HepG2 (cell line): Measurements from ENCODE around the gene SLC16A7. TPM values are rescaled to one million over a fixed set of nuclear protein-coding genes. Genes with fewer than 3 reads are reported as not detected.

ENCODE experiments used
- ATAC-seq: fragments of 200-7000 bp; cut with Tn5 transposase; 3 replicates; pipeline ENCODE4 v1.9.1; 2020; ENCODE audit warnings: mild to moderate bottlenecking, moderate library complexity
- BruUV-seq: library from RNA; stranded (reverse); fragments of 400-500 nt; replicated peaks from 2 replicates; lab custom pipeline; 2021; lab: Mats Ljungman, UMichigan
- CTCF ChIA-PET: fragments of 300-600 bp; formaldehyde crosslinking; extraction: SDS; loops from one replicate; lab custom pipeline; 2021; ENCODE audit warnings: low total read pairs, inconsistent platforms, low intra/inter-chr PET ratio; lab: Yijun Ruan, JAX
- POLR2A ChIA-PET: fragments of 350-600 bp; sonication (Branson Sonifier 250); formaldehyde crosslinking; loops from one replicate; lab custom pipeline; 2020; ENCODE audit warnings: antibody characterized with exemption, inconsistent platforms; lab: Yijun Ruan, JAX
- DNase-seq: peaks from one replicate; pipeline ENCODE4 v3.0.0-alpha.2; 2015; ENCODE audit warnings: low spot score
- FAIRE-seq: peaks from 3 replicates; lab custom pipeline; 2011; peaks lifted over from hg19 to GRCh38; lab: Jason Lieb, UNC
- H2AFZ ChIP-seq: one replicate; pipeline ENCODE4 v1.6.1; 2011; ENCODE audit warnings: low read length, inconsistent platforms
- H3K27ac ChIP-seq: fragments of 300-600 bp; 3 replicates; pipeline ENCODE4 v1.8.0; 2011; ENCODE audit warnings: mixed run types, mild to moderate bottlenecking, mixed read lengths, low read length, inconsistent platforms; ENCODE audit not compliant: insufficient read depth; ENCODE audit errors: extremely low read length
- H3K27me3 ChIP-seq, 2 experiments: fragments of 200-600 bp in 1 of 2; 2 replicates in 1 of 2; 3 replicates in 1 of 2; pipeline versions ENCODE4 v1.6.0 to v1.8.0; 2011; ENCODE audit warnings: low read length in 2 of 2, mild to moderate bottlenecking in 2 of 2, moderate library complexity in 2 of 2, inconsistent platforms in 1 of 2; ENCODE audit not compliant: insufficient read depth in 2 of 2, control insufficient read depth in 1 of 2
- H3K36me3 ChIP-seq, 2 experiments: fragments of 200-600 bp in 1 of 2; replicated peaks in 1 of 2; 2 replicates in 1 of 2; 3 replicates in 1 of 2; pipeline versions ENCODE4 v1.5.1 to v1.8.0; 2011; ENCODE audit warnings: low read length in 2 of 2, inconsistent platforms in 1 of 2; ENCODE audit not compliant: insufficient read depth in 2 of 2, control insufficient read depth in 1 of 2
- H3K4me1 ChIP-seq: 2 replicates; pipeline ENCODE4 v1.5.1; 2012; ENCODE audit warnings: low read length, inconsistent platforms; ENCODE audit not compliant: insufficient read depth
- H3K4me2 ChIP-seq: 2 replicates; pipeline ENCODE4 v1.6.0; 2011; ENCODE audit warnings: low read depth, low read length, inconsistent platforms
- H3K4me3 ChIP-seq, 3 experiments: fragments of 200-600 bp in 1 of 3; sonication (generic), shearing (Covaris generic) in 1 of 3; replicated peaks in 1 of 3; 2 replicates each; pipeline ENCODE4 v1.5.1; 2011 to 2016; ENCODE audit warnings: low read length in 3 of 3, inconsistent platforms in 2 of 3, low read depth in 2 of 3, mild to moderate bottlenecking in 2 of 3, control low read depth in 1 of 3, mixed read lengths in 1 of 3; ENCODE audit not compliant: insufficient read depth in 1 of 3
- H3K79me2 ChIP-seq: one replicate; pipeline ENCODE4 v1.6.1; 2011; ENCODE audit warnings: low read length, inconsistent platforms; ENCODE audit not compliant: insufficient read depth
- H3K9ac ChIP-seq: 2 replicates; pipeline ENCODE4 v1.6.0; 2011; ENCODE audit warnings: mild to moderate bottlenecking, low read depth, low read length, inconsistent platforms; ENCODE audit not compliant: insufficient read depth
- H3K9me3 ChIP-seq: 2 replicates; pipeline ENCODE4 v1.5.1; 2012; ENCODE audit warnings: mild to moderate bottlenecking, low read length
- H4K20me1 ChIP-seq: 2 replicates; pipeline ENCODE4 v1.6.0; 2011; ENCODE audit warnings: inconsistent platforms, mild to moderate bottlenecking, low read length, moderate library complexity; ENCODE audit not compliant: insufficient read depth
- FOSL2 ChIP-seq: sonication (generic); formaldehyde crosslinking; IDR thresholded peaks from 2 replicates; pipeline ENCODE4 v1.4.0; 2020; ENCODE audit warnings: missing genetic modification reagents
- FOXO1 ChIP-seq: sonication (generic); formaldehyde crosslinking; IDR thresholded peaks from 2 replicates; pipeline ENCODE4 v1.4.0; 2020; ENCODE audit warnings: missing genetic modification reagents
- MAFF ChIP-seq: IDR thresholded peaks from 2 replicates; pipeline ENCODE4 v1.6.1; 2011; ENCODE audit warnings: low read depth, low read length, improper control_type of control experiment
- MAFK ChIP-seq, 2 experiments: IDR thresholded peaks in 1 of 2; conservative IDR thresholded peaks in 1 of 2; 2 replicates each; pipeline ENCODE4 v1.6.1; 2011; ENCODE audit warnings: improper control_type of control experiment in 2 of 2, low read length in 2 of 2
- MEIS2 ChIP-seq: sonication (generic); formaldehyde crosslinking; IDR thresholded peaks from 2 replicates; pipeline ENCODE4 v1.9.0; 2021; ENCODE audit warnings: mild to moderate bottlenecking, missing genetic modification reagents
- NFYC ChIP-seq: IDR thresholded peaks from 2 replicates; pipeline ENCODE4 v1.6.1; 2016; ENCODE audit warnings: missing genetic modification reagents, missing compliant biosample characterization
- RFX5 ChIP-seq: IDR thresholded peaks from 2 replicates; pipeline ENCODE4 v1.6.1; 2011; ENCODE audit warnings: low read depth, low read length, improper control_type of control experiment
- SAFB2 ChIP-seq: sonication (generic); formaldehyde crosslinking; IDR thresholded peaks from 2 replicates; pipeline ENCODE4 v1.5.1; 2020; ENCODE audit warnings: missing genetic modification reagents, low read depth, mild to moderate bottlenecking, borderline replicate concordance
- ZBTB7A ChIP-seq: sonication (generic); formaldehyde crosslinking; IDR thresholded peaks from 2 replicates; pipeline ENCODE4 v1.8.0; 2022; ENCODE audit warnings: mild to moderate bottlenecking, missing genetic modification reagents
- ZFP1 ChIP-seq: IDR thresholded peaks from 2 replicates; pipeline ENCODE4 v1.6.1; 2016
- ZNF121 ChIP-seq: sonication (generic); formaldehyde crosslinking; IDR thresholded peaks from 2 replicates; pipeline ENCODE4 v1.5.0; 2020; ENCODE audit warnings: mild to moderate bottlenecking, missing genetic modification reagents
- ZNF234 ChIP-seq: sonication (generic); formaldehyde crosslinking; conservative IDR thresholded peaks from 2 replicates; pipeline ENCODE4 v1.5.1; 2020; ENCODE audit warnings: mild to moderate bottlenecking, missing genetic modification reagents
- ZNF530 ChIP-seq: sonication (generic); formaldehyde crosslinking; IDR thresholded peaks from 2 replicates; pipeline ENCODE4 v1.5.0; 2020; ENCODE audit warnings: low read depth, mild to moderate bottlenecking, missing genetic modification reagents
- ZNF782 ChIP-seq: sonication (generic); formaldehyde crosslinking; IDR thresholded peaks from 2 replicates; pipeline ENCODE4 v1.4.0; 2020; ENCODE audit warnings: missing genetic modification reagents, mild to moderate bottlenecking, borderline replicate concordance
- ZNF850 ChIP-seq: sonication (generic); formaldehyde crosslinking; conservative IDR thresholded peaks from 2 replicates; pipeline ENCODE4 v1.9.0; 2021; ENCODE audit warnings: mild to moderate bottlenecking, missing genetic modification reagents
- WGBS: methylation state at CpG from one replicate; pipeline ENCODE4 v1.1.6; 2017; ENCODE audit warnings: low lambda C conversion rate; 5-methylcytosine and 5-hydroxymethylcytosine counted together
- in situ Hi-C: cut with HindIII; loops from 2 replicates; pipeline ENCODE4 v1.10.0; 2017; ENCODE audit warnings: low pct_unique_long_range_greater_than_20kb; ENCODE audit not compliant: extremely low pct_ligation_motif_present
- intact Hi-C: fragments of 100-400 bp; cut with micrococcal nuclease; formaldehyde crosslinking; loops from one replicate; pipeline ENCODE4 v1.10.0; 2022; ENCODE audit not compliant: unreplicated experiment
- polyA plus RNA-seq, 8 experiments: library from polyadenylated mRNA; depleted of rRNA in 3 of 8; stranded (reverse) in 7 of 8; unstranded in 1 of 8; fragments of >200 nt; fragmentation: Illumina TruSeq in 4 of 8; extraction: Trizol in 4 of 8; gene quantifications; 2 replicates each; pipeline versions ENCODE4 v1.2.1 to v1.2.3, GENCODE V29; 2011 to 2016; ENCODE audit warnings: low read depth in 4 of 8, missing spikeins in 1 of 8, mixed read lengths in 1 of 8; ENCODE audit not compliant: insufficient read depth in 1 of 8
- total RNA-seq, 5 experiments: library from RNA; depleted of rRNA; stranded (reverse); fragments of >200 nt; fragmentation: Illumina TruSeq; extraction: Trizol; gene quantifications; 2 replicates each; pipeline ENCODE4 v1.2.3, GENCODE V29; 2016; ENCODE audit warnings: low read depth in 1 of 5
- TF ChIP-seq, protein P1 (sequence below): IDR thresholded peaks from 2 replicates; pipeline ENCODE4 v1.6.1; 2016; ENCODE audit warnings: mild to moderate bottlenecking
- TF ChIP-seq, protein P2 (sequence below): sonication (generic); formaldehyde crosslinking; IDR thresholded peaks from 2 replicates; pipeline ENCODE4 v1.5.0; 2020; ENCODE audit warnings: mild to moderate bottlenecking, missing genetic modification reagents

The SLC16A7 gene
- total and polyA plus RNA-seq, 2 of the 13 experiments (the other 11 are each of a cell fraction or from before 2014, with no cell fraction given): 1.3 to 1.6 TPM

DNA sequence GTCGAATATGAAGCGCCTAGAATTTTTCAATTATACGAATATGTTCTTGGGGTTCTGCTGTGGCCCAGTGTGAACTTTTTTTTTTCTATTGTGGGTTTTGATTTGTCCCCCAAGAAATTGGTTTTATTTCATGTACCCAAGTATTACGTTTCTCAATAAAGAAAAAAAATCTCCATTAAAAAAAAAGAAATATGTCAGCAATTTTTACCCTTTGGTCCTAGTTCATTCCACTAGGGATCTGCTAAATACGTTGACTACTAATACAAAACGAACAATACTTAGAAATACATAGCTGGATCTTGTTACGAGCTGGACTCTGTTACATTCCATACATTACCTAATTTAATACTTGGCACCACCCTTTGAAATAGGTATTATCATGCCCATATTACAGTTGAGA is 216.9 kb downstream of the SLC16A7 start:
- 38% methylated on average over 7 of the region's 7 CpGs for WGBS
- DNase-seq (no peak), ATAC-seq (no peak), FAIRE-seq (no peak)
- ChIA-PET CTCF (no interaction called here), POLR2A (no interaction called here)
- TF ChIP-seq MAFK (conservative IDR thresholded peaks at IDR 0.05 in 1 of 2, IDR thresholded peaks at IDR 0.05 in 1 of 2; ENCODE audit: low read length in 2 of 2): peak in 1 of 2 experiments; percentile 76; a peak in 2 of 4 replicates
- 0 out of 2 replicates have a peak, but pooled peaks have one; percentile 21 for TF ChIP-seq MAFF
- TF ChIP-seq ZNF850: no peak
- TF ChIP-seq NFYC (CRISPR knock-in tag): no peak
- H3K9me3 ChIP-seq: no peaks in the 10 kb centered on the region
- H2AFZ ChIP-seq: no peak overlapping the region
- H3K79me2 ChIP-seq: no peaks in the 10 kb centered on the region
- H3K27me3 ChIP-seq: no peaks in the 10 kb centered on the region
- no TSS peak for BruUV-seq
- H3K36me3 ChIP-seq: no peaks in the 10 kb centered on the region
- no peak overlapping the region for H3K9ac ChIP-seq
- no peaks in the 10 kb centered on the region for H4K20me1 ChIP-seq
- no peak overlapping the region for H3K4me3 ChIP-seq
- no peaks in the 10 kb centered on the region for H3K4me1 ChIP-seq
- no peak overlapping the region for H3K27ac ChIP-seq
- intact Hi-C loops (no loop called here), in situ Hi-C loops (loop anchor here (25.0 kb wide), 1 partner anchor 400 kb away; no protein-coding TSS in a partner anchor)
- no peak overlapping the region for H3K4me2 ChIP-seq

DNA sequence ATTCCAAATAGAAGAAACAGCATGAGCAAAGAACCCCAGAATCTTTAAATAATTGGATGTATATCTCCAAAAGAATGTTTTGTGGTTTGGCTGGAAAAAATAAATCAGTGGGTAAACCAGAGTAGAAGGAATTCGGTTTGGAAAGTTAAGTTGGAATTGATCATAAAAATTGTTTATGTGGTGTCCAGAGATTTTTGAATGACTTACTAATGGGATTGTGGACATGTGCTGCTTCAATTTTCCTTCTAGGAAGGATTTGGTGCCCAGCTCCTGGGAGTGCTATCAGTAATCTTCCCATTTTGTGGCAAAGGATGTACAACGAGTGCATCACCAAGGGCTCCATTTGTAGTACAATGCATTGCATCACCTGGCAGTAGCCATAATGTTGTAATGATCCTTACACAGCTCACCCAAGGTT is 224.8 kb downstream of the SLC16A7 start:
- H3K79me2 ChIP-seq: no peaks in the 10 kb centered on the region
- DNase-seq (no peak), ATAC-seq (no peak), FAIRE-seq (no peak)
- H3K4me2 ChIP-seq: no peak overlapping the region
- no peaks in the 10 kb centered on the region for H4K20me1 ChIP-seq
- 3% methylated on average over 2 of the region's 2 CpGs for WGBS
- in situ Hi-C loops (loop anchor here (25.0 kb wide), 1 partner anchor 408 kb away; no protein-coding TSS in a partner anchor), intact Hi-C loops (no loop called here)
- no peak overlapping the region for H2AFZ ChIP-seq
- no peaks in the 10 kb centered on the region for H3K4me1 ChIP-seq
- H3K9me3 ChIP-seq: no peaks in the 10 kb centered on the region; the same call in 1 of the 2 replicates
- ChIA-PET POLR2A (no interaction called here), CTCF (no interaction called here)
- no peaks in the 10 kb centered on the region for H3K36me3 ChIP-seq
- no peak overlapping the region for H3K9ac ChIP-seq
- no peak overlapping the region for H3K27ac ChIP-seq
- no peaks in the 10 kb centered on the region for H3K27me3 ChIP-seq
- BruUV-seq: no TSS peak
- no peak overlapping the region for H3K4me3 ChIP-seq
- TF ChIP-seq ZNF782 (CRISPR knock-in tag): no peak
- no peak for TF ChIP-seq RFX5
- TF ChIP-seq, protein P1, sequence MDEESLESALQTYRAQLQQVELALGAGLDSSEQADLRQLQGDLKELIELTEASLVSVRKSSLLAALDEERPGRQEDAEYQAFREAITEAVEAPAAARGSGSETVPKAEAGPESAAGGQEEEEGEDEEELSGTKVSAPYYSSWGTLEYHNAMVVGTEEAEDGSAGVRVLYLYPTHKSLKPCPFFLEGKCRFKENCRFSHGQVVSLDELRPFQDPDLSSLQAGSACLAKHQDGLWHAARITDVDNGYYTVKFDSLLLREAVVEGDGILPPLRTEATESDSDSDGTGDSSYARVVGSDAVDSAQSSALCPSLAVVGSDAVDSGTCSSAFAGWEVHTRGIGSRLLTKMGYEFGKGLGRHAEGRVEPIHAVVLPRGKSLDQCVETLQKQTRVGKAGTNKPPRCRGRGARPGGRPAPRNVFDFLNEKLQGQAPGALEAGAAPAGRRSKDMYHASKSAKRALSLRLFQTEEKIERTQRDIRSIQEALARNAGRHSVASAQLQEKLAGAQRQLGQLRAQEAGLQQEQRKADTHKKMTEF: no peak
- TF ChIP-seq ZFP1 (CRISPR knock-in tag): no peak
- TF ChIP-seq FOXO1 (CRISPR knock-in tag): no peak
- TF ChIP-seq ZNF234: no peak
- TF ChIP-seq FOSL2 (CRISPR knock-in tag): no peak
- TF ChIP-seq, protein P2, sequence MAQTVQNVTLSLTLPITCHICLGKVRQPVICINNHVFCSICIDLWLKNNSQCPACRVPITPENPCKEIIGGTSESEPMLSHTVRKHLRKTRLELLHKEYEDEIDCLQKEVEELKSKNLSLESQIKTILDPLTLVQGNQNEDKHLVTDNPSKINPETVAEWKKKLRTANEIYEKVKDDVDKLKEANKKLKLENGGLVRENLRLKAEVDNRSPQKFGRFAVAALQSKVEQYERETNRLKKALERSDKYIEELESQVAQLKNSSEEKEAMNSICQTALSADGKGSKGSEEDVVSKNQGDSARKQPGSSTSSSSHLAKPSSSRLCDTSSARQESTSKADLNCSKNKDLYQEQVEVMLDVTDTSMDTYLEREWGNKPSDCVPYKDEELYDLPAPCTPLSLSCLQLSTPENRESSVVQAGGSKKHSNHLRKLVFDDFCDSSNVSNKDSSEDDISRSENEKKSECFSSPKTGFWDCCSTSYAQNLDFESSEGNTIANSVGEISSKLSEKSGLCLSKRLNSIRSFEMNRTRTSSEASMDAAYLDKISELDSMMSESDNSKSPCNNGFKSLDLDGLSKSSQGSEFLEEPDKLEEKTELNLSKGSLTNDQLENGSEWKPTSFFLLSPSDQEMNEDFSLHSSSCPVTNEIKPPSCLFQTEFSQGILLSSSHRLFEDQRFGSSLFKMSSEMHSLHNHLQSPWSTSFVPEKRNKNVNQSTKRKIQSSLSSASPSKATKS (CRISPR knock-in tag): no peak
- no peak for TF ChIP-seq SAFB2 (CRISPR knock-in tag)
- no peak for TF ChIP-seq ZNF530 (CRISPR knock-in tag)
- TF ChIP-seq MEIS2 (CRISPR knock-in tag): no peak
- no peak for TF ChIP-seq ZBTB7A (CRISPR knock-in tag)
- TF ChIP-seq ZNF121 (CRISPR knock-in tag): no peak
